SJSA1 (cell line): ENCODE data around the gene SPDYE16. TPM values are rescaled to one million over a fixed set of nuclear protein-coding genes. Genes with fewer than 3 reads are reported as not detected.
A peak's percentile ranks its signal among the peaks of the same experiment; 100 is the strongest.
"Not testable (repeated sequence)": the region's sequence is repeated elsewhere in the genome, so short reads cannot be mapped to it uniquely, and the experiment has no call there.

Experiments used
- DNase-seq, 2 experiments: peaks; one replicate each; pipeline ENCODE4 v3.0.0-alpha.2; 2015 to 2020; ENCODE audit warnings: low spot score in 2 of 2, low read depth in 1 of 2
- H3K27ac ChIP-seq: fragments of 250-450 bp; sonication (Bioruptor Pico); 2 replicates; pipeline ENCODE4 v1.5.1; 2020; ENCODE audit warnings: mild to moderate bottlenecking, moderate library complexity
- H3K27me3 ChIP-seq: fragments of 250-450 bp; sonication (Bioruptor Pico); replicated peaks from 2 replicates; pipeline ENCODE4 v1.5.1; 2020; ENCODE audit warnings: mild to moderate bottlenecking, moderate library complexity
- H3K36me3 ChIP-seq: fragments of 250-450 bp; sonication (Bioruptor Pico); 2 replicates; pipeline ENCODE4 v1.5.1; 2020; ENCODE audit warnings: mild to moderate bottlenecking
- H3K4me1 ChIP-seq: fragments of 250-450 bp; sonication (Bioruptor Pico); replicated peaks from 2 replicates; pipeline ENCODE4 v1.6.1; 2021; ENCODE audit warnings: mild to moderate bottlenecking
- H3K4me3 ChIP-seq: fragments of 250-450 bp; sonication (Bioruptor Pico); 2 replicates; pipeline ENCODE4 v1.5.1; 2020; ENCODE audit warnings: mild to moderate bottlenecking
- H3K9me3 ChIP-seq: fragments of 250-450 bp; sonication (Bioruptor Pico); replicated peaks from 2 replicates; pipeline ENCODE4 v1.5.1; 2020; ENCODE audit warnings: mild to moderate bottlenecking
- total RNA-seq: library from RNA; depleted of rRNA; stranded (reverse); fragments of >200 nt; shearing (Covaris generic); gene quantifications from 2 replicates; pipeline ENCODE4 v1.2.3, GENCODE V29; 2014; rRNA removed

SPDYE16 gene
- total RNA-seq = not detected in 2 replicates

GRCh38 chr7:76543197-76543596 lies at the start of gene SPDYE16:
TSS of gene SPDYE16 (minus strand) at chr7:76543297. CDS start at chr7:76541459, 1,838 bp downstream.
- not testable (repeated sequence) for H3K4me1 ChIP-seq

GRCh38 chr7:76592694-76593093 lies 49.6 kb upstream of the SPDYE16 start:
- H3K27ac ChIP-seq, H3K36me3 ChIP-seq, H3K4me3 ChIP-seq, DNase-seq, H3K27me3 ChIP-seq, H3K9me3 ChIP-seq, H3K4me1 ChIP-seq: not testable (repeated sequence)

More at GRCh38 chr7:76543197-76543596, at the start of gene SPDYE16:
- not testable (repeated sequence) for H3K4me3 ChIP-seq, H3K9me3 ChIP-seq, H3K27me3 ChIP-seq, H3K27ac ChIP-seq, DNase-seq, H3K36me3 ChIP-seq

- not testable (repeated sequence) for H3K27ac ChIP-seq, H3K36me3 ChIP-seq, H3K4me3 ChIP-seq, H3K27me3 ChIP-seq, DNase-seq, H3K4me1 ChIP-seq, H3K9me3 ChIP-seq
Observed at GRCh38 chr7:76591602-76592304, 48.7 kb upstream of the SPDYE16 start.

GRCh38 chr7:76591033-76591432 lies 47.9 kb upstream of the SPDYE16 start:
- H3K27me3 ChIP-seq, H3K36me3 ChIP-seq, H3K27ac ChIP-seq, H3K4me3 ChIP-seq, H3K9me3 ChIP-seq, DNase-seq, H3K4me1 ChIP-seq: not testable (repeated sequence)

GRCh38 chr7:76588586-76588985 lies 45.5 kb upstream of the SPDYE16 start:
- H3K4me3 ChIP-seq, H3K36me3 ChIP-seq, H3K9me3 ChIP-seq, H3K27me3 ChIP-seq, H3K27ac ChIP-seq, DNase-seq: not testable (repeated sequence)
- peaks cover 14% of the 10 kb centered on the region for H3K4me1 ChIP-seq

- not testable (repeated sequence) for DNase-seq, H3K27ac ChIP-seq, H3K36me3 ChIP-seq, H3K9me3 ChIP-seq, H3K4me3 ChIP-seq, H3K27me3 ChIP-seq
- peaks cover 14% of the 10 kb centered on the region for H3K4me1 ChIP-seq
Observed at GRCh38 chr7:76586585-76587315, 43.7 kb upstream of the SPDYE16 start.

- not testable (repeated sequence) for H3K27me3 ChIP-seq, H3K36me3 ChIP-seq, H3K27ac ChIP-seq, H3K9me3 ChIP-seq, H3K4me3 ChIP-seq
- peak in 1 of 2 experiments; percentile 47 for DNase-seq
- peaks cover 20% of the 10 kb centered on the region for H3K4me1 ChIP-seq
Observed at GRCh38 chr7:76583636-76584281, 40.7 kb upstream of the SPDYE16 start.

GRCh38 chr7:76582848-76583631 lies 39.9 kb upstream of the SPDYE16 start:
- not testable (repeated sequence) for H3K27me3 ChIP-seq, H3K36me3 ChIP-seq, H3K27ac ChIP-seq, H3K9me3 ChIP-seq, H3K4me3 ChIP-seq
- peak; percentile 70 to 89 for DNase-seq
- H3K4me1 ChIP-seq = peaks cover 17% of the 10 kb centered on the region

- not testable (repeated sequence) for H3K27me3 ChIP-seq, H3K36me3 ChIP-seq, H3K9me3 ChIP-seq, H3K27ac ChIP-seq, DNase-seq, H3K4me1 ChIP-seq, H3K4me3 ChIP-seq
Observed at GRCh38 chr7:76575919-76576655, 33.0 kb upstream of the SPDYE16 start.

GRCh38 chr7:76575431-76575830 lies 32.3 kb upstream of the SPDYE16 start:
- not testable (repeated sequence) for H3K4me3 ChIP-seq, H3K27me3 ChIP-seq, H3K9me3 ChIP-seq, H3K27ac ChIP-seq, DNase-seq, H3K36me3 ChIP-seq
- peaks cover 11% of the 10 kb centered on the region for H3K4me1 ChIP-seq

- DNase-seq, H3K36me3 ChIP-seq, H3K9me3 ChIP-seq, H3K4me3 ChIP-seq, H3K27me3 ChIP-seq, H3K27ac ChIP-seq: not testable (repeated sequence)
- H3K4me1 ChIP-seq = peaks cover 11% of the 10 kb centered on the region
Observed at GRCh38 chr7:76572296-76572695, 29.2 kb upstream of the SPDYE16 start.

- H3K4me3 ChIP-seq, H3K27me3 ChIP-seq, H3K36me3 ChIP-seq, H3K27ac ChIP-seq, H3K9me3 ChIP-seq, H3K4me1 ChIP-seq: not testable (repeated sequence)
- DNase-seq = peak in 1 of 2 experiments; percentile 23
Observed at GRCh38 chr7:76570324-76570775, 27.3 kb upstream of the SPDYE16 start.

GRCh38 chr7:76568742-76569141 lies 25.6 kb upstream of the SPDYE16 start:
- H3K36me3 ChIP-seq, H3K4me1 ChIP-seq, H3K27me3 ChIP-seq, H3K4me3 ChIP-seq, H3K9me3 ChIP-seq: not testable (repeated sequence)
- DNase-seq = peak in 1 of 2 experiments; percentile 66
- peak overlapping the region; percentile 62 for H3K27ac ChIP-seq
